ENCODE data around the gene CADM2. TPM values are rescaled to one million over a fixed set of nuclear protein-coding genes. Genes with fewer than 3 reads are reported as not detected.

CADM2 gene
- total RNA-seq, 1 experiment from 2014 or later, result not detected

DNA sequence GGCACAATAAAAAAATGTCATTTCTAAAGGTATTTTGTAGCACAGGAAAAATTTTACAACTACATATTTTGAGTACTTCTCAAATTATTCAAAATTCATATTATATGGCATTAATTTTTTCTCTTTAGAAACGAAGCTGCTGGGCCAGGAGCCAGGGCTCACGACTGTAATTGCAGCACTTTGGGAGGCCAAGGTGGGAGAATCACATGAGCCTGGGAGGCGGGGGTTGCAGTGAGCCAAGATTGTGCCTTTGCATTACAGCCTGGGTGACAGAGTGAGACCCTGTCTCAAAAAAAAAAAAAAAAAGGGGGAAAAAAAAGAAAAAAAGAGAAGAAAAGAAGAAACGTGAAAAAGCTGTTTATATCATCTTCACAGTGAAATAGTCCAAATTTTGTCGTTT is 62.0 kb downstream of the CADM2 start:
- Histone ChIP-seq H3K9me2 (ENCODE audit: insufficient read depth) (no peaks in the 10 kb centered on the region), H3K27ac (ENCODE audit: low read depth, low read length) (no peak overlapping the region), H3K4me3 (replicated peaks in 1 of 2; ENCODE audit: low read depth in 1 of 2, low read length in 2 of 2) (no peak overlapping the region), H2AFZ (ENCODE audit: low read depth, low read length, poor library complexity, severe bottlenecking) (no peak overlapping the region), H4K20me1 (ENCODE audit: insufficient read depth) (no peaks in the 10 kb centered on the region), H3K79me2 (ENCODE audit: insufficient read depth, low read length) (no peaks in the 10 kb centered on the region), H3K9me3 (ENCODE audit: control insufficient read depth in 1 of 2, insufficient read depth in 1 of 2, low read depth in 1 of 2, low read length in 2 of 2) (peaks cover 11 to 25% of the 10 kb centered on the region in 2 experiments; a peak in 2 of 4 replicates), H3K27me3 (ENCODE audit: insufficient read depth, low read length) (no peaks in the 10 kb centered on the region), H3K4me1 (ENCODE audit: control insufficient read depth in 1 of 2, insufficient read depth in 2 of 2, low read length in 2 of 2) (no peaks in the 10 kb centered on the region), H3K4me2 (ENCODE audit: low read length) (no peak overlapping the region), H3K9ac (ENCODE audit: low read length) (no peak overlapping the region), H3K36me3 (ENCODE audit: control insufficient read depth in 1 of 2, insufficient read depth in 2 of 2, low read length in 2 of 2) (no peaks in the 10 kb centered on the region)
- ATAC-seq (no peak), DNase-seq (ENCODE audit: low read depth, low spot score) (no peak)
- no peak for TF ChIP-seq YY1 (IDR thresholded peaks at IDR 0.05; ENCODE audit: extremely low read depth, insufficient replicate concordance, low read depth, low read length)
- TF ChIP-seq SIN3A (IDR thresholded peaks at IDR 0.05; ENCODE audit: low read depth), result no peak
- no peak for TF ChIP-seq POLR2AphosphoS5 (IDR thresholded peaks at IDR 0.05; ENCODE audit: low read depth, low read length)
- TF ChIP-seq TCF7L2 (IDR thresholded peaks at IDR 0.05; ENCODE audit: borderline replicate concordance, extremely low read depth, insufficient read depth, insufficient read length), result no peak
- TF ChIP-seq, protein P1, sequence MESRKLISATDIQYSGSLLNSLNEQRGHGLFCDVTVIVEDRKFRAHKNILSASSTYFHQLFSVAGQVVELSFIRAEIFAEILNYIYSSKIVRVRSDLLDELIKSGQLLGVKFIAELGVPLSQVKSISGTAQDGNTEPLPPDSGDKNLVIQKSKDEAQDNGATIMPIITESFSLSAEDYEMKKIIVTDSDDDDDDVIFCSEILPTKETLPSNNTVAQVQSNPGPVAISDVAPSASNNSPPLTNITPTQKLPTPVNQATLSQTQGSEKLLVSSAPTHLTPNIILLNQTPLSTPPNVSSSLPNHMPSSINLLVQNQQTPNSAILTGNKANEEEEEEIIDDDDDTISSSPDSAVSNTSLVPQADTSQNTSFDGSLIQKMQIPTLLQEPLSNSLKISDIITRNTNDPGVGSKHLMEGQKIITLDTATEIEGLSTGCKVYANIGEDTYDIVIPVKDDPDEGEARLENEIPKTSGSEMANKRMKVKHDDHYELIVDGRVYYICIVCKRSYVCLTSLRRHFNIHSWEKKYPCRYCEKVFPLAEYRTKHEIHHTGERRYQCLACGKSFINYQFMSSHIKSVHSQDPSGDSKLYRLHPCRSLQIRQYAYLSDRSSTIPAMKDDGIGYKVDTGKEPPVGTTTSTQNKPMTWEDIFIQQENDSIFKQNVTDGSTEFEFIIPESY (IDR thresholded peaks at IDR 0.05; ENCODE audit: extremely low read depth, insufficient replicate concordance, low read length), result no peak
- no peak for TF ChIP-seq EGR1 (IDR thresholded peaks at IDR 0.05; ENCODE audit: low read depth)
- no peak for TF ChIP-seq EZH2 (IDR thresholded peaks at IDR 0.05)
- TF ChIP-seq ELF1 (IDR thresholded peaks at IDR 0.05; ENCODE audit: borderline replicate concordance, low read depth), result no peak
- no peak for TF ChIP-seq EZH2phosphoT487 (IDR thresholded peaks at IDR 0.05; ENCODE audit: borderline replicate concordance)
- TF ChIP-seq SP1 (IDR thresholded peaks at IDR 0.05; ENCODE audit: low read depth), result no peak
- no peak for TF ChIP-seq ZNF274 (IDR thresholded peaks at IDR 0.05; ENCODE audit: low read depth, low read length)
- no peak for TF ChIP-seq RAD21 (IDR thresholded peaks at IDR 0.05; ENCODE audit: low read depth)
- no peak for TF ChIP-seq FOSL1 (IDR thresholded peaks at IDR 0.05; ENCODE audit: low read depth)
- TF ChIP-seq POLR2A (IDR thresholded peaks at IDR 0.05; ENCODE audit: borderline replicate concordance, extremely low read depth, insufficient read depth, insufficient read length), result no peak
- TF ChIP-seq JUND (IDR thresholded peaks at IDR 0.05), result no peak
- ChIA-PET RAD21 (ENCODE audit: low non-redundant PET in 1 of 2, low total read pairs in 2 of 2, uncharacterized antibody in 2 of 2, unreplicated experiment in 2 of 2) (no interaction called here), CTCF (no interaction called here), POLR2A (no interaction called here)
- no TSS peak for BruUV-seq (replicated peaks)
- intact Hi-C loops (cut with micrococcal nuclease), result no loop called here
